HepG2 (cell line): ENCODE results near the gene IGF1. TPM values are rescaled to one million over a fixed set of nuclear protein-coding genes. Genes with fewer than 3 reads are reported as not detected.

Source experiments
- ATAC-seq: fragments of 200-7000 bp; cut with Tn5 transposase; 3 replicates; pipeline ENCODE4 v1.9.1; 2020; ENCODE audit warnings: mild to moderate bottlenecking, moderate library complexity
- BruUV-seq: library from RNA; stranded (reverse); fragments of 400-500 nt; replicated peaks from 2 replicates; lab custom pipeline; 2021; lab: Mats Ljungman, UMichigan
- CTCF ChIA-PET: fragments of 300-600 bp; formaldehyde crosslinking; extraction: SDS; loops from one replicate; lab custom pipeline; 2021; ENCODE audit warnings: low total read pairs, inconsistent platforms, low intra/inter-chr PET ratio; lab: Yijun Ruan, JAX
- POLR2A ChIA-PET: fragments of 350-600 bp; sonication (Branson Sonifier 250); formaldehyde crosslinking; loops from one replicate; lab custom pipeline; 2020; ENCODE audit warnings: antibody characterized with exemption, inconsistent platforms; lab: Yijun Ruan, JAX
- DNase-seq: peaks from one replicate; pipeline ENCODE4 v3.0.0-alpha.2; 2015; ENCODE audit warnings: low spot score
- FAIRE-seq: peaks from 3 replicates; lab custom pipeline; 2011; peaks lifted over from hg19 to GRCh38; lab: Jason Lieb, UNC
- H2AFZ ChIP-seq: one replicate; pipeline ENCODE4 v1.6.1; 2011; ENCODE audit warnings: low read length, inconsistent platforms
- H3K27ac ChIP-seq: fragments of 300-600 bp; 3 replicates; pipeline ENCODE4 v1.8.0; 2011; ENCODE audit warnings: mixed run types, mild to moderate bottlenecking, mixed read lengths, low read length, inconsistent platforms; ENCODE audit not compliant: insufficient read depth; ENCODE audit errors: extremely low read length
- H3K27me3 ChIP-seq, 2 experiments: fragments of 200-600 bp in 1 of 2; 2 replicates in 1 of 2; 3 replicates in 1 of 2; pipeline versions ENCODE4 v1.6.0 to v1.8.0; 2011; ENCODE audit warnings: low read length in 2 of 2, mild to moderate bottlenecking in 2 of 2, moderate library complexity in 2 of 2, inconsistent platforms in 1 of 2; ENCODE audit not compliant: insufficient read depth in 2 of 2, control insufficient read depth in 1 of 2
- H3K36me3 ChIP-seq, 2 experiments: fragments of 200-600 bp in 1 of 2; replicated peaks in 1 of 2; 2 replicates in 1 of 2; 3 replicates in 1 of 2; pipeline versions ENCODE4 v1.5.1 to v1.8.0; 2011; ENCODE audit warnings: low read length in 2 of 2, inconsistent platforms in 1 of 2; ENCODE audit not compliant: insufficient read depth in 2 of 2, control insufficient read depth in 1 of 2
- H3K4me1 ChIP-seq: 2 replicates; pipeline ENCODE4 v1.5.1; 2012; ENCODE audit warnings: low read length, inconsistent platforms; ENCODE audit not compliant: insufficient read depth
- H3K4me2 ChIP-seq: 2 replicates; pipeline ENCODE4 v1.6.0; 2011; ENCODE audit warnings: low read depth, low read length, inconsistent platforms
- H3K4me3 ChIP-seq, 3 experiments: fragments of 200-600 bp in 1 of 3; sonication (generic), shearing (Covaris generic) in 1 of 3; replicated peaks in 1 of 3; 2 replicates each; pipeline ENCODE4 v1.5.1; 2011 to 2016; ENCODE audit warnings: low read length in 3 of 3, inconsistent platforms in 2 of 3, low read depth in 2 of 3, mild to moderate bottlenecking in 2 of 3, control low read depth in 1 of 3, mixed read lengths in 1 of 3; ENCODE audit not compliant: insufficient read depth in 1 of 3
- H3K79me2 ChIP-seq: one replicate; pipeline ENCODE4 v1.6.1; 2011; ENCODE audit warnings: low read length, inconsistent platforms; ENCODE audit not compliant: insufficient read depth
- H3K9ac ChIP-seq: 2 replicates; pipeline ENCODE4 v1.6.0; 2011; ENCODE audit warnings: mild to moderate bottlenecking, low read depth, low read length, inconsistent platforms; ENCODE audit not compliant: insufficient read depth
- H3K9me3 ChIP-seq: 2 replicates; pipeline ENCODE4 v1.5.1; 2012; ENCODE audit warnings: mild to moderate bottlenecking, low read length
- H4K20me1 ChIP-seq: 2 replicates; pipeline ENCODE4 v1.6.0; 2011; ENCODE audit warnings: inconsistent platforms, mild to moderate bottlenecking, low read length, moderate library complexity; ENCODE audit not compliant: insufficient read depth
- TCF12 ChIP-seq, 2 experiments: fragments of 450-650 bp in 1 of 2; sonication (generic) in 1 of 2; formaldehyde crosslinking in 1 of 2; IDR thresholded peaks; 2 replicates each; pipeline versions ENCODE4 v1.6.1 to v1.8.0; 2017 to 2022; ENCODE audit warnings: antibody characterized with exemption in 1 of 2, mild to moderate bottlenecking in 1 of 2, missing genetic modification reagents in 1 of 2, moderate library complexity in 1 of 2
- in situ Hi-C: cut with HindIII; loops from 2 replicates; pipeline ENCODE4 v1.10.0; 2017; ENCODE audit warnings: low pct_unique_long_range_greater_than_20kb; ENCODE audit not compliant: extremely low pct_ligation_motif_present
- intact Hi-C: fragments of 100-400 bp; cut with micrococcal nuclease; formaldehyde crosslinking; loops from one replicate; pipeline ENCODE4 v1.10.0; 2022; ENCODE audit not compliant: unreplicated experiment
- polyA plus RNA-seq, 8 experiments: library from polyadenylated mRNA; depleted of rRNA in 3 of 8; stranded (reverse) in 7 of 8; unstranded in 1 of 8; fragments of >200 nt; fragmentation: Illumina TruSeq in 4 of 8; extraction: Trizol in 4 of 8; gene quantifications; 2 replicates each; pipeline versions ENCODE4 v1.2.1 to v1.2.3, GENCODE V29; 2011 to 2016; ENCODE audit warnings: low read depth in 4 of 8, missing spikeins in 1 of 8, mixed read lengths in 1 of 8; ENCODE audit not compliant: insufficient read depth in 1 of 8
- total RNA-seq, 5 experiments: library from RNA; depleted of rRNA; stranded (reverse); fragments of >200 nt; fragmentation: Illumina TruSeq; extraction: Trizol; gene quantifications; 2 replicates each; pipeline ENCODE4 v1.2.3, GENCODE V29; 2016; ENCODE audit warnings: low read depth in 1 of 5
- TF ChIP-seq, protein P1 (sequence below), 2 experiments: fragments of 450-650 bp in 1 of 2; sonication (generic) in 1 of 2; formaldehyde crosslinking in 1 of 2; IDR thresholded peaks; 2 replicates each; pipeline versions ENCODE4 v1.6.1 to v1.8.0; 2016 to 2022; ENCODE audit warnings: antibody characterized with exemption in 1 of 2, mild to moderate bottlenecking in 1 of 2, missing genetic modification reagents in 1 of 2

Gene IGF1
- total and polyA plus RNA-seq, 2 of the 13 experiments (the other 11 are each of a cell fraction or from before 2014, with no cell fraction given) = not detected

- FAIRE-seq = no peak
- ATAC-seq = no peak
- no peak overlapping the region for H2AFZ ChIP-seq
- TF ChIP-seq, protein P1, sequence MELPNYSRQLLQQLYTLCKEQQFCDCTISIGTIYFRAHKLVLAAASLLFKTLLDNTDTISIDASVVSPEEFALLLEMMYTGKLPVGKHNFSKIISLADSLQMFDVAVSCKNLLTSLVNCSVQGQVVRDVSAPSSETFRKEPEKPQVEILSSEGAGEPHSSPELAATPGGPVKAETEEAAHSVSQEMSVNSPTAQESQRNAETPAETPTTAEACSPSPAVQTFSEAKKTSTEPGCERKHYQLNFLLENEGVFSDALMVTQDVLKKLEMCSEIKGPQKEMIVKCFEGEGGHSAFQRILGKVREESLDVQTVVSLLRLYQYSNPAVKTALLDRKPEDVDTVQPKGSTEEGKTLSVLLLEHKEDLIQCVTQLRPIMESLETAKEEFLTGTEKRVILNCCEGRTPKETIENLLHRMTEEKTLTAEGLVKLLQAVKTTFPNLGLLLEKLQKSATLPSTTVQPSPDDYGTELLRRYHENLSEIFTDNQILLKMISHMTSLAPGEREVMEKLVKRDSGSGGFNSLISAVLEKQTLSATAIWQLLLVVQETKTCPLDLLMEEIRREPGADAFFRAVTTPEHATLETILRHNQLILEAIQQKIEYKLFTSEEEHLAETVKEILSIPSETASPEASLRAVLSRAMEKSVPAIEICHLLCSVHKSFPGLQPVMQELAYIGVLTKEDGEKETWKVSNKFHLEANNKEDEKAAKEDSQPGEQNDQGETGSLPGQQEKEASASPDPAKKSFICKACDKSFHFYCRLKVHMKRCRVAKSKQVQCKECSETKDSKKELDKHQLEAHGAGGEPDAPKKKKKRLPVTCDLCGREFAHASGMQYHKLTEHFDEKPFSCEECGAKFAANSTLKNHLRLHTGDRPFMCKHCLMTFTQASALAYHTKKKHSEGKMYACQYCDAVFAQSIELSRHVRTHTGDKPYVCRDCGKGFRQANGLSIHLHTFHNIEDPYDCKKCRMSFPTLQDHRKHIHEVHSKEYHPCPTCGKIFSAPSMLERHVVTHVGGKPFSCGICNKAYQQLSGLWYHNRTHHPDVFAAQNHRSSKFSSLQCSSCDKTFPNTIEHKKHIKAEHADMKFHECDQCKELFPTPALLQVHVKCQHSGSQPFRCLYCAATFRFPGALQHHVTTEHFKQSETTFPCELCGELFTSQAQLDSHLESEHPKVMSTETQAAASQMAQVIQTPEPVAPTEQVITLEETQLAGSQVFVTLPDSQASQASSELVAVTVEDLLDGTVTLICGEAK (IDR thresholded peaks at IDR 0.05) = peak; percentile 34; the same call in 1 of the 2 replicates
- TF ChIP-seq, protein P1 (CRISPR knock-in tag; IDR thresholded peaks at IDR 0.05) = no peak; the same call in 1 of the 2 replicates
- no peak for TF ChIP-seq TCF12 (IDR thresholded peaks at IDR 0.05)
- TF ChIP-seq TCF12 (CRISPR knock-in tag; IDR thresholded peaks at IDR 0.05) = no peak
- H3K27ac ChIP-seq = no peak overlapping the region
- no peak overlapping the region for H3K4me2 ChIP-seq
- no peaks in the 10 kb centered on the region for H3K9me3 ChIP-seq
- BruUV-seq = no TSS peak
- no peaks in the 10 kb centered on the region for H3K36me3 ChIP-seq
- no peak for DNase-seq
- intact Hi-C loops = no loop called here
- in situ Hi-C loops = no loop called here
- CTCF ChIA-PET = no interaction called here
- H4K20me1 ChIP-seq = no peaks in the 10 kb centered on the region
- no peak overlapping the region for H3K9ac ChIP-seq
- H3K27me3 ChIP-seq = no peaks in the 10 kb centered on the region
- no peak overlapping the region for H3K4me3 ChIP-seq
- H3K79me2 ChIP-seq = no peaks in the 10 kb centered on the region
- POLR2A ChIA-PET = no interaction called here
- H3K4me1 ChIP-seq = peaks cover 7% of the 10 kb centered on the region; the same call in 1 of the 2 replicates
Observed at GRCh38 chr12:102508052-102508451, 27.7 kb upstream of the IGF1 start.
